Loucy (cell line): ENCODE results near the gene UNC80.

Experiments used
- CTCF ChIP-seq: fragments of 200-600 bp; sonication (generic); conservative IDR thresholded peaks from 2 replicates; pipeline ENCODE4 v1.5.1; 2014; ENCODE audit warnings: mild to moderate bottlenecking, antibody characterized with exemption, low read length
- EZH2phosphoT487 ChIP-seq: fragments of 200-600 bp; IDR thresholded peaks from 2 replicates; pipeline ENCODE4 v1.6.1; 2018; ENCODE audit warnings: antibody characterized with exemption, mild to moderate bottlenecking, moderate library complexity, borderline replicate concordance

GRCh38 chr2:209726311-209726710, 45.3 kb upstream of the UNC80 start:
- TF ChIP-seq CTCF, result no peak
- TF ChIP-seq EZH2phosphoT487, result no peak
